KMS-11 (cell line): ENCODE data around the gene SERPINA5.

Experiments
- H2AFZ ChIP-seq: fragments of 200-600 bp; sonication (generic); 2 replicates; pipeline ENCODE4 v1.6.1; 2016; ENCODE audit warnings: antibody characterized with exemption, mixed run types, low read depth
- H3K27ac ChIP-seq: fragments of 200-600 bp; sonication (generic); 2 replicates; pipeline ENCODE4 v1.6.1; 2016; ENCODE audit warnings: mild to moderate bottlenecking, mixed run types
- H3K27me3 ChIP-seq: fragments of 200-600 bp; sonication (generic); 2 replicates; pipeline ENCODE4 v1.6.1; 2017; ENCODE audit warnings: mild to moderate bottlenecking, low read depth, mixed run types, moderate library complexity; ENCODE audit not compliant: insufficient read depth
- H3K36me3 ChIP-seq: fragments of 200-600 bp; sonication (generic); 2 replicates; pipeline ENCODE4 v1.6.1; 2017; ENCODE audit warnings: mild to moderate bottlenecking, mixed run types; ENCODE audit not compliant: insufficient read depth
- H3K4me1 ChIP-seq: fragments of 200-600 bp; sonication (generic); 2 replicates; pipeline ENCODE4 v1.6.1; 2016; ENCODE audit warnings: mild to moderate bottlenecking, low read depth, mixed run types; ENCODE audit not compliant: poor library complexity, severe bottlenecking
- H3K4me2 ChIP-seq: fragments of 200-600 bp; sonication (generic); 2 replicates; pipeline ENCODE4 v1.7.0; 2016; ENCODE audit warnings: mild to moderate bottlenecking, mixed run types
- H3K4me3 ChIP-seq: fragments of 200-600 bp; sonication (generic); IDR thresholded peaks from 2 replicates; pipeline ENCODE4 v1.6.1; 2017; ENCODE audit warnings: low read depth, low read length, mixed read lengths; ENCODE audit not compliant: insufficient read depth
- H3K79me2 ChIP-seq: fragments of 200-600 bp; sonication (generic); 2 replicates; pipeline ENCODE4 v1.6.1; 2016; ENCODE audit warnings: low read depth, mixed run types; ENCODE audit not compliant: insufficient read depth
- H3K9ac ChIP-seq: fragments of 200-600 bp; sonication (generic); 2 replicates; pipeline ENCODE4 v1.6.1; 2016; ENCODE audit warnings: mild to moderate bottlenecking, mixed run types
- H4K20me1 ChIP-seq: fragments of 200-600 bp; sonication (generic); 2 replicates; pipeline ENCODE4 v1.6.1; 2016; ENCODE audit warnings: mild to moderate bottlenecking, mixed run types; ENCODE audit not compliant: insufficient read depth
- TF ChIP-seq, protein P1 (sequence below): fragments of 200-600 bp; sonication (generic); conservative IDR thresholded peaks from 2 replicates; pipeline ENCODE4 v1.6.1; 2017; ENCODE audit warnings: low read depth, mild to moderate bottlenecking, antibody characterized with exemption, low read length, moderate library complexity, mixed read lengths

The SERPINA5 gene

GRCh38 chr14:94542111-94542810, 39.0 kb upstream of the SERPINA5 start:
- no peak overlapping the region for H3K4me3 ChIP-seq
- no peaks in the 10 kb centered on the region for H3K4me1 ChIP-seq
- H3K27ac ChIP-seq, result no peak overlapping the region
- H3K9ac ChIP-seq, result no peak overlapping the region
- no peak overlapping the region for H3K4me2 ChIP-seq
- H3K79me2 ChIP-seq, result no peaks in the 10 kb centered on the region
- H2AFZ ChIP-seq, result no peak overlapping the region
- H3K27me3 ChIP-seq, result no peaks in the 10 kb centered on the region
- no peaks in the 10 kb centered on the region for H4K20me1 ChIP-seq
- no peaks in the 10 kb centered on the region for H3K36me3 ChIP-seq
- TF ChIP-seq, protein P1, sequence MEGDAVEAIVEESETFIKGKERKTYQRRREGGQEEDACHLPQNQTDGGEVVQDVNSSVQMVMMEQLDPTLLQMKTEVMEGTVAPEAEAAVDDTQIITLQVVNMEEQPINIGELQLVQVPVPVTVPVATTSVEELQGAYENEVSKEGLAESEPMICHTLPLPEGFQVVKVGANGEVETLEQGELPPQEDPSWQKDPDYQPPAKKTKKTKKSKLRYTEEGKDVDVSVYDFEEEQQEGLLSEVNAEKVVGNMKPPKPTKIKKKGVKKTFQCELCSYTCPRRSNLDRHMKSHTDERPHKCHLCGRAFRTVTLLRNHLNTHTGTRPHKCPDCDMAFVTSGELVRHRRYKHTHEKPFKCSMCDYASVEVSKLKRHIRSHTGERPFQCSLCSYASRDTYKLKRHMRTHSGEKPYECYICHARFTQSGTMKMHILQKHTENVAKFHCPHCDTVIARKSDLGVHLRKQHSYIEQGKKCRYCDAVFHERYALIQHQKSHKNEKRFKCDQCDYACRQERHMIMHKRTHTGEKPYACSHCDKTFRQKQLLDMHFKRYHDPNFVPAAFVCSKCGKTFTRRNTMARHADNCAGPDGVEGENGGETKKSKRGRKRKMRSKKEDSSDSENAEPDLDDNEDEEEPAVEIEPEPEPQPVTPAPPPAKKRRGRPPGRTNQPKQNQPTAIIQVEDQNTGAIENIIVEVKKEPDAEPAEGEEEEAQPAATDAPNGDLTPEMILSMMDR, result no peak

- H3K79me2 ChIP-seq, result no peaks in the 10 kb centered on the region
- no peaks in the 10 kb centered on the region for H3K4me1 ChIP-seq
- TF ChIP-seq, protein P1, result no peak
Observed at GRCh38 chr14:94542811-94543440, 38.3 kb upstream of the SERPINA5 start.

DNA sequence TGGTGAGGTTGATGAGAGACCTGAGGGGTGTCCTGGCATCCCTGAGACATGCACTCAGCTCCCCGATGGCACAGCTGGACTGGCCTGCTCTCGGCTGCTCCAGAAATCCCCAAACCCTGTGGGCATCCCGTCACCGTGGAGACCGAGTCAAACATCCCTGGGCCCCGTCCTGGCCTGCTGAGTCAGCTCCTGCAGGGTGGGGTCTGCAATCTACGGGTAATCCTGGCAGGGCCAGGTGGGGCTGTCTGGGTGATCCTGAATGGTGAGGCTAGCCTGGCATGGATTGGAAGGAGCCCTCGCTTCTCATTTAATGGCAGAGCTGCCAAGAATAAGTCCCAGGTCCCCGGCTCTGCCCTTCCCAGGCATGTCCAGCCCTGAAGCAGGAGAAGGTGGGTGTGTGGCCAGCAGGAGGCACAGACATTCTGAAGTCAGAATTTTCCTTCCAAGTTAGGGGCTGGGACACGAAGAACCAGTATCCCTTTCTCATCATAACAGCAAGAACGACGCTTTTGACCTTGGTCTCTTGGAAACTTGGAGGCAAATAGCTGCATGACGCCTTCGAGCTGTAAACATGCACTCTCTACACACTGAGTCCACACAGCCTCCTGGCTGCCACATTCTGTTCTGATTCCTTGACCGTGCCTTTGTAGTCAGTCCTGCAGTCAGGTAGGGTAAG, 37.6 kb upstream of the SERPINA5 start:
- no peaks in the 10 kb centered on the region for H3K79me2 ChIP-seq
- H2AFZ ChIP-seq, result no peak overlapping the region
- no peak overlapping the region for H3K9ac ChIP-seq
- H3K27me3 ChIP-seq, result no peaks in the 10 kb centered on the region
- no peak overlapping the region for H3K4me3 ChIP-seq
- no peak overlapping the region for H3K4me2 ChIP-seq
- H3K4me1 ChIP-seq, result no peaks in the 10 kb centered on the region
- no peaks in the 10 kb centered on the region for H3K36me3 ChIP-seq
- TF ChIP-seq, protein P1, result no peak
- no peaks in the 10 kb centered on the region for H4K20me1 ChIP-seq
- H3K27ac ChIP-seq, result no peak overlapping the region

More at GRCh38 chr14:94542811-94543440, 38.3 kb upstream of the SERPINA5 start:
- no peak overlapping the region for H3K4me2 ChIP-seq
- no peaks in the 10 kb centered on the region for H3K27me3 ChIP-seq
- no peak overlapping the region for H3K4me3 ChIP-seq
- no peaks in the 10 kb centered on the region for H3K36me3 ChIP-seq
- H2AFZ ChIP-seq, result no peak overlapping the region
- no peak overlapping the region for H3K9ac ChIP-seq
- no peaks in the 10 kb centered on the region for H4K20me1 ChIP-seq
- H3K27ac ChIP-seq, result no peak overlapping the region

DNA sequence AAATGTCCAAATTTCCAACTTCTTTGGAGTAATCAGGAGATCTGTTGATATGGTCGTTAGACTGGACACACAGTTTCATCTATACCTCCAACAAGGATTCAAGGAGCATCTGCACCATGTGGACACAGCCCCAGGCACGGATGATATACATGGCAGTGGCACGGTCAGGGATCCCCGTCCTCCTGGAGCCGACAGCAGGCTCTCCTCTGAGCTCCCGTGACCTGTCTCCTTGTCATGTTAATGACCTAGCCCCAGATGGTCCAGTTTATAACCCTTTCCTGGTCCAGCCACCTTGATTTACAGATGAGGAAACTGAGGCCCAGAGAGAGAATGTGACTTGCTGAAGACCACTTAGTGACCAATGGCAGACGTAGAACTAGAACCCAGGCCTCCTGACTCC, 36.5 kb upstream of the SERPINA5 start:
- no peaks in the 10 kb centered on the region for H3K4me1 ChIP-seq
- H2AFZ ChIP-seq, result no peak overlapping the region
- no peak overlapping the region for H3K9ac ChIP-seq
- no peak overlapping the region for H3K4me2 ChIP-seq
- H4K20me1 ChIP-seq, result no peaks in the 10 kb centered on the region
- no peaks in the 10 kb centered on the region for H3K27me3 ChIP-seq
- no peaks in the 10 kb centered on the region for H3K79me2 ChIP-seq
- TF ChIP-seq, protein P1, result no peak
- no peaks in the 10 kb centered on the region for H3K36me3 ChIP-seq
- no peak overlapping the region for H3K4me3 ChIP-seq
- no peak overlapping the region for H3K27ac ChIP-seq
